WTC11 (cell line): ENCODE results near the gene MTX2. TPM values are rescaled to one million over a fixed set of nuclear protein-coding genes. Genes with fewer than 3 reads are reported as not detected.
A peak's percentile ranks its signal among the peaks of the same experiment; 100 is the strongest.

Source experiments
- ATAC-seq: fragments of 200-7000 bp; cut with Tn5 transposase; 2 replicates; pipeline ENCODE4 v1.10.0; 2021; ENCODE audit warnings: mild to moderate bottlenecking, moderate library complexity
- CTCF ChIA-PET: fragments of 300-600 bp; sonication (Branson Sonifier 250); formaldehyde crosslinking; loops from one replicate; lab custom pipeline; 2021; ENCODE audit warnings: antibody characterized with exemption; lab: Charles Lee
- POLR2A ChIA-PET: fragments of 350-600 bp; sonication (Branson Sonifier 250); formaldehyde crosslinking; loops from one replicate; lab custom pipeline; 2021; ENCODE audit warnings: antibody characterized with exemption; lab: Charles Lee
- DNase-seq: peaks from one replicate; pipeline ENCODE4 v3.0.0; 2021; ENCODE audit warnings: low spot score
- H3K27ac Mint-ChIP-seq: 2 replicates; pipeline ENCODE4 v1.8.0; 2021; ENCODE audit warnings: mixed read lengths
- H3K27me3 Mint-ChIP-seq: 2 replicates; pipeline ENCODE4 v1.8.0; 2021; ENCODE audit warnings: low read depth, mild to moderate bottlenecking, moderate library complexity, mixed read lengths
- H3K36me3 Mint-ChIP-seq: 2 replicates; pipeline ENCODE4 v1.8.0; 2021; ENCODE audit warnings: mixed read lengths
- H3K4me1 Mint-ChIP-seq: 2 replicates; pipeline ENCODE4 v1.8.0; 2022; ENCODE audit warnings: mixed read lengths
- H3K4me3 Mint-ChIP-seq: 2 replicates; pipeline ENCODE4 v1.8.0; 2021; ENCODE audit warnings: mild to moderate bottlenecking, moderate library complexity, mixed read lengths
- H3K9me3 Mint-ChIP-seq: 2 replicates; pipeline ENCODE4 v1.8.0; 2021; ENCODE audit warnings: mixed read lengths
- CBFB ChIP-seq: sonication (generic); formaldehyde crosslinking; IDR thresholded peaks from 2 replicates; pipeline ENCODE4 v1.8.1; 2022; ENCODE audit warnings: mild to moderate bottlenecking, low read depth, missing genetic modification reagents
- CREB1 ChIP-seq: sonication (generic); formaldehyde crosslinking; IDR thresholded peaks from 2 replicates; pipeline ENCODE4 v1.8.0; 2023; ENCODE audit warnings: mild to moderate bottlenecking, missing genetic modification reagents
- CREM ChIP-seq: sonication (generic); formaldehyde crosslinking; IDR thresholded peaks from 2 replicates; pipeline ENCODE4 v1.8.1; 2022; ENCODE audit warnings: mild to moderate bottlenecking, missing genetic modification reagents, moderate library complexity
- EMX1 ChIP-seq: fragments of 250-450 bp; sonication (Bioruptor Pico); IDR thresholded peaks from 2 replicates; pipeline ENCODE4 v1.8.0; 2021; ENCODE audit warnings: mild to moderate bottlenecking
- FOXK1 ChIP-seq: sonication (generic); formaldehyde crosslinking; IDR thresholded peaks from 2 replicates; pipeline ENCODE4 v1.8.0; 2022; ENCODE audit warnings: mild to moderate bottlenecking, moderate library complexity, missing genetic modification reagents
- GRHL2 ChIP-seq: fragments of 250-450 bp; sonication (Bioruptor Pico); IDR thresholded peaks from 2 replicates; pipeline ENCODE4 v1.8.0; 2022; ENCODE audit warnings: mild to moderate bottlenecking, moderate library complexity; ENCODE audit not compliant: insufficient replicate concordance, severe bottlenecking
- HMGA2 ChIP-seq: fragments of 250-450 bp; sonication (Bioruptor Pico); IDR thresholded peaks from 2 replicates; pipeline ENCODE4 v1.4.0; 2021; ENCODE audit warnings: mild to moderate bottlenecking, moderate library complexity
- IRF2 ChIP-seq: sonication (generic); formaldehyde crosslinking; IDR thresholded peaks from 2 replicates; pipeline ENCODE4 v1.8.0; 2022; ENCODE audit warnings: low read depth, missing genetic modification reagents, borderline replicate concordance
- RELA ChIP-seq: sonication (generic); formaldehyde crosslinking; IDR thresholded peaks from 2 replicates; pipeline ENCODE4 v1.8.1; 2022; ENCODE audit warnings: missing genetic modification reagents, mild to moderate bottlenecking, borderline replicate concordance
- SOX15 ChIP-seq: fragments of 250-450 bp; sonication (Bioruptor Pico); IDR thresholded peaks from 2 replicates; pipeline ENCODE4 v1.9.0; 2021; ENCODE audit warnings: mild to moderate bottlenecking
- SP1 ChIP-seq: sonication (generic); formaldehyde crosslinking; conservative IDR thresholded peaks from 2 replicates; pipeline ENCODE4 v1.8.1; 2022; ENCODE audit warnings: missing genetic modification reagents
- ZBTB21 ChIP-seq: sonication (generic); formaldehyde crosslinking; IDR thresholded peaks from 2 replicates; pipeline ENCODE4 v1.8.1; 2023; ENCODE audit warnings: mild to moderate bottlenecking, missing genetic modification reagents, borderline replicate concordance
- ZNF232 ChIP-seq: sonication (generic); formaldehyde crosslinking; IDR thresholded peaks from 2 replicates; pipeline ENCODE4 v1.8.0; 2022; ENCODE audit warnings: mild to moderate bottlenecking, missing genetic modification reagents
- total RNA-seq: library from RNA; stranded (reverse); gene quantifications from 3 replicates; pipeline ENCODE4 v1.2.3, GENCODE V29; 2021
- TF ChIP-seq, protein P1 (sequence below): sonication (generic); formaldehyde crosslinking; IDR thresholded peaks from 2 replicates; pipeline ENCODE4 v1.8.1; 2023; ENCODE audit warnings: mild to moderate bottlenecking, moderate library complexity, missing genetic modification reagents
- TF ChIP-seq, protein P2 (sequence below): sonication (generic); formaldehyde crosslinking; IDR thresholded peaks from 2 replicates; pipeline ENCODE4 v1.8.0; 2022; ENCODE audit warnings: mild to moderate bottlenecking, missing genetic modification reagents
- TF ChIP-seq, protein P3 (sequence below): sonication (generic); formaldehyde crosslinking; IDR thresholded peaks from 2 replicates; pipeline ENCODE4 v1.8.1; 2022; ENCODE audit warnings: mild to moderate bottlenecking, moderate library complexity, missing genetic modification reagents
- TF ChIP-seq, protein P4 (sequence below): sonication (generic); formaldehyde crosslinking; IDR thresholded peaks from 2 replicates; pipeline ENCODE4 v1.8.1; 2022; ENCODE audit warnings: missing genetic modification reagents, borderline replicate concordance
- TF ChIP-seq, protein P5 (sequence below): sonication (generic); formaldehyde crosslinking; IDR thresholded peaks from 2 replicates; pipeline ENCODE4 v1.8.0; 2022; ENCODE audit warnings: mild to moderate bottlenecking, missing genetic modification reagents
- TF ChIP-seq, protein P6 (sequence below): sonication (generic); formaldehyde crosslinking; IDR thresholded peaks from 2 replicates; pipeline ENCODE4 v1.8.1; 2022; ENCODE audit warnings: low read depth, mild to moderate bottlenecking, moderate library complexity, missing genetic modification reagents, borderline replicate concordance
- TF ChIP-seq, protein P7 (sequence below): sonication (generic); formaldehyde crosslinking; IDR thresholded peaks from 2 replicates; pipeline ENCODE4 v1.8.1; 2023; ENCODE audit warnings: mild to moderate bottlenecking, missing genetic modification reagents
- TF ChIP-seq, protein P8 (sequence below): fragments of 250-450 bp; sonication (Bioruptor Pico); IDR thresholded peaks from 2 replicates; pipeline ENCODE4 v2.1.2; 2022; ENCODE audit warnings: mild to moderate bottlenecking, moderate library complexity

MTX2 gene
- total RNA-seq, 1 experiment from 2014 or later, result 33.6 TPM

DNA sequence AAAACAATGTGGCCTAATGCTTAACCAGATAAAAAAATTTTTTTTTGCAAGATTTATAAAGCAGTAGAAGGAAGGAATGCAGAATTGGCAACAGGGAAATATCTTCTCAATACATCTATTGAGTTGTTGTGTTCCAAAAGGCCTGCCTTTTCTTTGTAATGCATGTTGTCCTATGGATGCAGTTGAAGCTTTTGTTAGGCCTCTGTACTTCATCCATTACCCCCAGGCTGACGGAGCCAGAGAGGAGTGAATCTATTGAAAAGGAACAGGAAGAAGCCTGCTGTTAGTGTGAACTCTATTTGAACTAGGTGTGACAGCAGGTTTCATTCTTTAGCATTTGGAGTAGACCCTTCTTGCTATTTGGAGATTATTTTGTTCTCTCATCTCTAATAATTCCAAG, 56.5 kb downstream of the MTX2 start:
- peak; percentile 51 for DNase-seq
- peak; percentile 59; the same call in 1 of the 2 replicates for TF ChIP-seq FOXK1
- TF ChIP-seq, protein P1, sequence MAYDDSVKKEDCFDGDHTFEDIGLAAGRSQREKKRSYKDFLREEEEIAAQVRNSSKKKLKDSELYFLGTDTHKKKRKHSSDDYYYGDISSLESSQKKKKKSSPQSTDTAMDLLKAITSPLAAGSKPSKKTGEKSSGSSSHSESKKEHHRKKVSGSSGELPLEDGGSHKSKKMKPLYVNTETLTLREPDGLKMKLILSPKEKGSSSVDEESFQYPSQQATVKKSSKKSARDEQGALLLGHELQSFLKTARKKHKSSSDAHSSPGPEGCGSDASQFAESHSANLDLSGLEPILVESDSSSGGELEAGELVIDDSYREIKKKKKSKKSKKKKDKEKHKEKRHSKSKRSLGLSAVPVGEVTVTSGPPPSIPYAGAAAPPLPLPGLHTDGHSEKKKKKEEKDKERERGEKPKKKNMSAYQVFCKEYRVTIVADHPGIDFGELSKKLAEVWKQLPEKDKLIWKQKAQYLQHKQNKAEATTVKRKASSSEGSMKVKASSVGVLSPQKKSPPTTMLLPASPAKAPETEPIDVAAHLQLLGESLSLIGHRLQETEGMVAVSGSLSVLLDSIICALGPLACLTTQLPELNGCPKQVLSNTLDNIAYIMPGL (CRISPR knock-in tag), result no peak
- TF ChIP-seq, protein P2, sequence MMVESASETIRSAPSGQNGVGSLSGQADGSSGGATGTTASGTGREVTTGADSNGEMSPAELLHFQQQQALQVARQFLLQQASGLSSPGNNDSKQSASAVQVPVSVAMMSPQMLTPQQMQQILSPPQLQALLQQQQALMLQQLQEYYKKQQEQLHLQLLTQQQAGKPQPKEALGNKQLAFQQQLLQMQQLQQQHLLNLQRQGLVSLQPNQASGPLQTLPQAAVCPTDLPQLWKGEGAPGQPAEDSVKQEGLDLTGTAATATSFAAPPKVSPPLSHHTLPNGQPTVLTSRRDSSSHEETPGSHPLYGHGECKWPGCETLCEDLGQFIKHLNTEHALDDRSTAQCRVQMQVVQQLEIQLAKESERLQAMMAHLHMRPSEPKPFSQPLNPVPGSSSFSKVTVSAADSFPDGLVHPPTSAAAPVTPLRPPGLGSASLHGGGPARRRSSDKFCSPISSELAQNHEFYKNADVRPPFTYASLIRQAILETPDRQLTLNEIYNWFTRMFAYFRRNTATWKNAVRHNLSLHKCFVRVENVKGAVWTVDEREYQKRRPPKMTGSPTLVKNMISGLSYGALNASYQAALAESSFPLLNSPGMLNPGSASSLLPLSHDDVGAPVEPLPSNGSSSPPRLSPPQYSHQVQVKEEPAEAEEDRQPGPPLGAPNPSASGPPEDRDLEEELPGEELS (CRISPR knock-in tag), result peak; percentile 75; the same call in 1 of the 2 replicates
- ChIA-PET CTCF (interaction anchor here (0.6 to 1.3 kb wide), 3 partner anchors 129 to 312 kb away, joined by 3 to 8 read pairs (median 3); no protein-coding TSS in a partner anchor), POLR2A (no interaction called here)
- Mint-ChIP-seq H3K4me1 (peaks cover 34% of the 10 kb centered on the region), H3K36me3 (peaks cover 8% of the 10 kb centered on the region), H3K9me3 (no peaks in the 10 kb centered on the region), H3K27ac (peak overlapping the region; percentile 74; the same call in 1 of the 2 replicates), H3K4me3 (peak overlapping the region; percentile 44), H3K27me3 (no peaks in the 10 kb centered on the region)
- ATAC-seq, result peak; percentile 100

DNA sequence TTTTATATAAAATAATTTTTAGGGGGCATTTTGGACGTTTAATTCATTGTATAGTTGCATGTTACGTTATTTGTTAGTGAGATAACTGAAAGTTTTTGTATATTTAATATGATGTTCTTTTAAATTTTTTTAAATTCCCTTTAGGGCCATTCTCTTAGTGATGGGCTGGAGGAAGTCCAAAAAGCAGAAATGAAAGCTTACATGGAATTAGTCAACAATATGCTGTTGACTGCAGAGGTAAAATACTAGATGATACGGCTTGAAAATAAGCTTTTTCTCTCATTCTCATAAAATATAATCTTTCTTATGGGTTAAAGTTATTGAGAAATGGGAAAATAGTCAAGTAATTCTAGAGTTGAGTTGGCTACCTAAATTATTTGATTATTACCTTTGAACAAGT, 58.9 kb downstream of the MTX2 start:
- TF ChIP-seq RELA (CRISPR knock-in tag), result no peak
- TF ChIP-seq, protein P3, sequence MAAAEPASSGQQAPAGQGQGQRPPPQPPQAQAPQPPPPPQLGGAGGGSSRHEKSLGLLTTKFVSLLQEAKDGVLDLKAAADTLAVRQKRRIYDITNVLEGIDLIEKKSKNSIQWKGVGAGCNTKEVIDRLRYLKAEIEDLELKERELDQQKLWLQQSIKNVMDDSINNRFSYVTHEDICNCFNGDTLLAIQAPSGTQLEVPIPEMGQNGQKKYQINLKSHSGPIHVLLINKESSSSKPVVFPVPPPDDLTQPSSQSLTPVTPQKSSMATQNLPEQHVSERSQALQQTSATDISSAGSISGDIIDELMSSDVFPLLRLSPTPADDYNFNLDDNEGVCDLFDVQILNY (CRISPR knock-in tag), result no peak
- TF ChIP-seq EMX1 (CRISPR knock-in tag), result no peak
- TF ChIP-seq CREM (CRISPR knock-in tag), result no peak
- no peak for TF ChIP-seq ZBTB21 (CRISPR knock-in tag)
- TF ChIP-seq CBFB (CRISPR knock-in tag), result no peak
- TF ChIP-seq, protein P4, sequence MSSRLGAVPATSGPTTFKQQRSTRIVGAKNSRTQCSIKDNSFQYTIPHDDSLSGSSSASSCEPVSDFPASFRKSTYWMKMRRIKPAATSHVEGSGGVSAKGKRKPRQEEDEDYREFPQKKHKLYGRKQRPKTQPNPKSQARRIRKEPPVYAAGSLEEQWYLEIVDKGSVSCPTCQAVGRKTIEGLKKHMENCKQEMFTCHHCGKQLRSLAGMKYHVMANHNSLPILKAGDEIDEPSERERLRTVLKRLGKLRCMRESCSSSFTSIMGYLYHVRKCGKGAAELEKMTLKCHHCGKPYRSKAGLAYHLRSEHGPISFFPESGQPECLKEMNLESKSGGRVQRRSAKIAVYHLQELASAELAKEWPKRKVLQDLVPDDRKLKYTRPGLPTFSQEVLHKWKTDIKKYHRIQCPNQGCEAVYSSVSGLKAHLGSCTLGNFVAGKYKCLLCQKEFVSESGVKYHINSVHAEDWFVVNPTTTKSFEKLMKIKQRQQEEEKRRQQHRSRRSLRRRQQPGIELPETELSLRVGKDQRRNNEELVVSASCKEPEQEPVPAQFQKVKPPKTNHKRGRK (CRISPR knock-in tag), result no peak
- TF ChIP-seq, protein P5, sequence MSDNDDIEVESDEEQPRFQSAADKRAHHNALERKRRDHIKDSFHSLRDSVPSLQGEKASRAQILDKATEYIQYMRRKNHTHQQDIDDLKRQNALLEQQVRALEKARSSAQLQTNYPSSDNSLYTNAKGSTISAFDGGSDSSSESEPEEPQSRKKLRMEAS (CRISPR knock-in tag), result no peak
- no peak for TF ChIP-seq HMGA2 (CRISPR knock-in tag)
- TF ChIP-seq CREB1 (CRISPR knock-in tag), result no peak
- TF ChIP-seq SP1 (CRISPR knock-in tag), result no peak
- no peaks in the 10 kb centered on the region for H3K9me3 Mint-ChIP-seq
- ATAC-seq (no peak), DNase-seq (no peak)
- H3K4me3 Mint-ChIP-seq, result no peak overlapping the region
- no peak overlapping the region for H3K27ac Mint-ChIP-seq
- H3K27me3 Mint-ChIP-seq, result no peaks in the 10 kb centered on the region
- peaks cover 45% of the 10 kb centered on the region for H3K4me1 Mint-ChIP-seq
- POLR2A ChIA-PET, result no interaction called here
- H3K36me3 Mint-ChIP-seq, result peaks cover 10% of the 10 kb centered on the region
- CTCF ChIA-PET, result no interaction called here

DNA sequence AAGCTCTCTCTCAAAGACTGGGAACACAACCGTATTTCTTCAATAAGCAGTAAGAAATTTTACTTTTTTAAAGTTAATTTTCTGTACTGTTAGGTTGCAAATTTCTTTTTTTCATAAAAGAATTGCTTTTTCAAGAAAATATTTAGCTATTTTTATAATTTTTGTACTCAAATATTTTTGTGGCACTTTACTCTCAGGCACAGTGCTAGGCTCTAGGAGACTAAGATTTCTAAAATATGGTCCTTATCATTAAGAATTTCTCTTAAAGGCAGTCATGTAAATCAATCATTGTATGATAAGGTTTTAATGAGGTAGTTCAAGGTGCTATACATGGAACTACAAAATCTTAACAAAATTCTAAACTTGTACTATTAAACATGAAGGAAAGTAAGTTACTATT, 61.4 kb downstream of the MTX2 start:
- DNase-seq (no peak), ATAC-seq (no peak)
- ChIA-PET CTCF (no interaction called here), POLR2A (interaction anchor here (0.5 kb wide), 1 partner anchor 1173 kb away, joined by 3 read pairs; no protein-coding TSS in a partner anchor)
- Mint-ChIP-seq H3K4me3 (no peak overlapping the region), H3K9me3 (no peaks in the 10 kb centered on the region), H3K27ac (no peak overlapping the region), H3K27me3 (no peaks in the 10 kb centered on the region), H3K36me3 (peaks cover 10% of the 10 kb centered on the region), H3K4me1 (peaks cover 26% of the 10 kb centered on the region)
- TF ChIP-seq SOX15 (CRISPR knock-in tag) (no peak), IRF2 (CRISPR knock-in tag) (no peak), GRHL2 (no peak), CREB1 (CRISPR knock-in tag) (no peak), ZNF232 (CRISPR knock-in tag) (no peak)
- TF ChIP-seq, protein P6, sequence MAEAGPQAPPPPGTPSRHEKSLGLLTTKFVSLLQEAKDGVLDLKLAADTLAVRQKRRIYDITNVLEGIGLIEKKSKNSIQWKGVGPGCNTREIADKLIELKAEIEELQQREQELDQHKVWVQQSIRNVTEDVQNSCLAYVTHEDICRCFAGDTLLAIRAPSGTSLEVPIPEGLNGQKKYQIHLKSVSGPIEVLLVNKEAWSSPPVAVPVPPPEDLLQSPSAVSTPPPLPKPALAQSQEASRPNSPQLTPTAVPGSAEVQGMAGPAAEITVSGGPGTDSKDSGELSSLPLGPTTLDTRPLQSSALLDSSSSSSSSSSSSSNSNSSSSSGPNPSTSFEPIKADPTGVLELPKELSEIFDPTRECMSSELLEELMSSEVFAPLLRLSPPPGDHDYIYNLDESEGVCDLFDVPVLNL (CRISPR knock-in tag), result no peak
- TF ChIP-seq, protein P7, sequence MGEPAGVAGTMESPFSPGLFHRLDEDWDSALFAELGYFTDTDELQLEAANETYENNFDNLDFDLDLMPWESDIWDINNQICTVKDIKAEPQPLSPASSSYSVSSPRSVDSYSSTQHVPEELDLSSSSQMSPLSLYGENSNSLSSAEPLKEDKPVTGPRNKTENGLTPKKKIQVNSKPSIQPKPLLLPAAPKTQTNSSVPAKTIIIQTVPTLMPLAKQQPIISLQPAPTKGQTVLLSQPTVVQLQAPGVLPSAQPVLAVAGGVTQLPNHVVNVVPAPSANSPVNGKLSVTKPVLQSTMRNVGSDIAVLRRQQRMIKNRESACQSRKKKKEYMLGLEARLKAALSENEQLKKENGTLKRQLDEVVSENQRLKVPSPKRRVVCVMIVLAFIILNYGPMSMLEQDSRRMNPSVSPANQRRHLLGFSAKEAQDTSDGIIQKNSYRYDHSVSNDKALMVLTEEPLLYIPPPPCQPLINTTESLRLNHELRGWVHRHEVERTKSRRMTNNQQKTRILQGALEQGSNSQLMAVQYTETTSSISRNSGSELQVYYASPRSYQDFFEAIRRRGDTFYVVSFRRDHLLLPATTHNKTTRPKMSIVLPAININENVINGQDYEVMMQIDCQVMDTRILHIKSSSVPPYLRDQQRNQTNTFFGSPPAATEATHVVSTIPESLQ (CRISPR knock-in tag), result no peak
- TF ChIP-seq, protein P8, sequence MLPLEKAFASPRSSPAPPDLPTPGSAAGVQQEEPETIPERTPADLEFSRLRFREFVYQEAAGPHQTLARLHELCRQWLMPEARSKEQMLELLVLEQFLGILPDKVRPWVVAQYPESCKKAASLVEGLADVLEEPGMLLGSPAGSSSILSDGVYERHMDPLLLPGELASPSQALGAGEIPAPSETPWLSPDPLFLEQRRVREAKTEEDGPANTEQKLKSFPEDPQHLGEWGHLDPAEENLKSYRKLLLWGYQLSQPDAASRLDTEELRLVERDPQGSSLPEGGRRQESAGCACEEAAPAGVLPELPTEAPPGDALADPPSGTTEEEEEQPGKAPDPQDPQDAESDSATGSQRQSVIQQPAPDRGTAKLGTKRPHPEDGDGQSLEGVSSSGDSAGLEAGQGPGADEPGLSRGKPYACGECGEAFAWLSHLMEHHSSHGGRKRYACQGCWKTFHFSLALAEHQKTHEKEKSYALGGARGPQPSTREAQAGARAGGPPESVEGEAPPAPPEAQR, result no peak
